ENCODE results near the gene PGAP2.
"Not testable (repeated sequence)": the region's sequence is repeated elsewhere in the genome, so short reads cannot be mapped to it uniquely, and the experiment has no call there.

PGAP2 gene

DNA sequence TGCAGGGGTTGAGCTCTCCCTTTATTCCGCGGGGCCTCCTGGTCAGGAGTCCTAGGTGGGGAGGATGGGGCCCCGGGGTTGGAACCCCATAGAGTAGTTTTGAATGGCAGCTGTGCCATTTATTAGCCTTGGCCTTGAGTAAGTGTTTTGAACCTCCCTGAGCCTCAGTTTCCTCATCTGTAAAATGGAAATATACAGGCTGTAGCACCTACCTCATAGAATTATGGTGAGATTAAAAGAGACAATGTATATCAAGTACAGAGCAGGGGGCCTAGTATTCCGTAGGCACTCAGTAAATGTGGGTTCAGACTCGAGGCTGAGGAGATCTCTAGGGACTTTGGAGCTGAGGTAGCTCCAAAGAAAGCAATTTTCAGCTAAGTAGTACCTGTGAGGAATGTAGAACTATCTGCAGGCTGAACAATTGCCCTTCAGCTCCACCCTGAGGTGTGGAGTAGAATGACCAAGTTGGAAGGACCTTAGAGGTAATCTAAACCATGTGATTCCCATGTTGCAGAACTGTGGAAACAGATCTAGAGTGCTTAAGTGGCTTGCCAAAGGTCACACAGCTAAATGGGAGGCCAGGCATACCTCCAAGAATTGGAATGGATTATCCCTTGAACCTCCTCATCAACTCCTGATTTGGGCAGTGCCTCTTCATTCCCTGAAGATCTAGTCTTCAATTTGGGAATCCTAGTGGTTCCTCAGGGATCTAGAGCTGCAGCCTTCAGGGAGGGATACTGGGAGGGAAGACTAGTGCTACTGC is 682 bp downstream of the PGAP2 start:
- H3K4me3 ChIP-seq (ENCODE audit: low read depth, low read length) = peak overlapping the region; percentile 92
- no peak for DNase-seq (ENCODE audit: low read depth)
- TF ChIP-seq, protein P1, sequence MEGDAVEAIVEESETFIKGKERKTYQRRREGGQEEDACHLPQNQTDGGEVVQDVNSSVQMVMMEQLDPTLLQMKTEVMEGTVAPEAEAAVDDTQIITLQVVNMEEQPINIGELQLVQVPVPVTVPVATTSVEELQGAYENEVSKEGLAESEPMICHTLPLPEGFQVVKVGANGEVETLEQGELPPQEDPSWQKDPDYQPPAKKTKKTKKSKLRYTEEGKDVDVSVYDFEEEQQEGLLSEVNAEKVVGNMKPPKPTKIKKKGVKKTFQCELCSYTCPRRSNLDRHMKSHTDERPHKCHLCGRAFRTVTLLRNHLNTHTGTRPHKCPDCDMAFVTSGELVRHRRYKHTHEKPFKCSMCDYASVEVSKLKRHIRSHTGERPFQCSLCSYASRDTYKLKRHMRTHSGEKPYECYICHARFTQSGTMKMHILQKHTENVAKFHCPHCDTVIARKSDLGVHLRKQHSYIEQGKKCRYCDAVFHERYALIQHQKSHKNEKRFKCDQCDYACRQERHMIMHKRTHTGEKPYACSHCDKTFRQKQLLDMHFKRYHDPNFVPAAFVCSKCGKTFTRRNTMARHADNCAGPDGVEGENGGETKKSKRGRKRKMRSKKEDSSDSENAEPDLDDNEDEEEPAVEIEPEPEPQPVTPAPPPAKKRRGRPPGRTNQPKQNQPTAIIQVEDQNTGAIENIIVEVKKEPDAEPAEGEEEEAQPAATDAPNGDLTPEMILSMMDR (IDR thresholded peaks at IDR 0.05; ENCODE audit: low read depth, low read length, missing control alignments) = peak; percentile 68

DNA sequence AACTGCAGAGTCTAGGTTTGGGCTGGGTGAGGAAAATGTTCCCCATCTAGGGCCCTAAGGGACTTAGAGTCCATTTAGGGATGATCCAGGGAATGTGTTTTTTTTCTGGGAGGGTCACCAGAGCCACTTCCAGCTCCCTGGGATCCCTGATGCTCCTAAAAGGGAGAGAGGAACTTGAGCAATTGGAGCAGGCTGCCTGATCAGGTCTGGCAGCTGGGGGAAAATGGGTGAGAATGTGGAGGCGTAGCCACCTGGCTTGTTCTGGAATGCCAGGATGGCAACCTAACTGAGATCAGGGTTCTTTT is 1.2 kb downstream of the PGAP2 start:
- DNase-seq (ENCODE audit: low read depth) = no peak
- no peak overlapping the region for H3K4me3 ChIP-seq (ENCODE audit: low read depth, low read length)
- TF ChIP-seq, protein P1 (IDR thresholded peaks at IDR 0.05; ENCODE audit: low read depth, low read length, missing control alignments) = no peak

DNA sequence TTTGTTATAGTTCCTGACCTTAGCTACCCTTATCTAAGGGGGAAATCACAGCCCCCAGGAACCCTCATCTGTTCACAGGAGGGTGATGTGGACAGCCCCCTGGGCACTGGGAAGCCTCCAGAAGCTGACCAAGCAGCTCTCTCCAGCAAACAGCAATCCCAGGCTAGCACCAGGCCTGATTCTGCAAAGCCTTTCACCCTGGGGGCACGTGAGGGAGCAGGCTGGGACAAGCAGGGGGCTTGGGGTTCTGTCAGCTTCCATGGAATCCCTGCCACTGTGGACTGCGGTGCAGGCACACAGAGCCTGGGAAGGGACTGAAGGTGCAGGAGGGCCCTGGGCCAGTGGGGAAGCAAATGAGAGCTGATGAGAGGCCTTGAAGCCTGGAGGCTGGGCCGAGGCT is 2.1 kb downstream of the PGAP2 start:
- DNase-seq (ENCODE audit: low read depth) = no peak
- TF ChIP-seq, protein P1 (IDR thresholded peaks at IDR 0.05; ENCODE audit: low read depth, low read length, missing control alignments) = no peak
- no peak overlapping the region for H3K4me3 ChIP-seq (ENCODE audit: low read depth, low read length)

DNA sequence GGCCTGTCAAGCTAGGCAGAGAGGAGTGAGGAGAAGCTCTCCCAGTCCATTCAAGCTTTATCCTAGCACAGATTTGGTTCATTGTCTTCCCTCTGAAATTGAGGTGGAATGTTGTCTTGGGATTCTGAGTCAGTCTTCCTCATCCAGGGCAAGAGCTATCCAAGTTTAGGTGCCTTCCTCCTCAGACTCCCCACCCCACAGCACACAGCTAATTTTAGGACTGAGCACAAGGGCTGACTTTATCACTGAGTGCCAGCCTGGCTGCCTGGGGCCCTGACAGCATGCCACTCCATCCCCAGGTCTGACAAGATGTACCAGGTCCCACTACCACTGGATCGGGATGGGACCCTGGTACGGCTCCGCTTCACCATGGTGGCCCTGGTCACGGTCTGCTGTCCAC is 2.6 kb downstream of the PGAP2 start:
- no peak overlapping the region for H3K4me3 ChIP-seq (ENCODE audit: low read depth, low read length)

DNA sequence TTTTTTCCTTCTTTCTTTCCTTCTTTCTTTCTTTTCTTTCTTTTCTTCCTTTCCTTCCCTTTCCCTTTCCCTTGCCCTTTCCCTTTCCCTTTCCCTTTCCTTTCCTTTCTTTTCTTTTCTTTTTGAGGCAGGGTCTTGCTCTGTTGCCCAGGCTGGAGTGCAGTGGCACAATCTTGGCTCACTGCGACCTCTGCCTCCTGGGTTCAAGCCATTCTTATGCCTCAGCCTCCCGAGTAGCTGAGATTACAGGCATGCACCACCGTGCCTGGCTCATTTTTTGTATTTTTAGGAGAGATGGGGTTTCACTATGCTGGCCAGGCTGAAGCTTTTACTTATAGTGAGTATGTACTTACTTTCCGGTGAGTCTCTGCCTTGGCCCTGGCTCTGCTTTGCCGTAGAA is 6.5 kb downstream of the PGAP2 start:
- DNase-seq (ENCODE audit: low read depth) = not testable (repeated sequence)

More for the DNA sequence above, 2.6 kb downstream of the PGAP2 start:
- no peak for DNase-seq (ENCODE audit: low read depth)
- TF ChIP-seq, protein P1 (IDR thresholded peaks at IDR 0.05; ENCODE audit: low read depth, low read length, missing control alignments) = no peak

DNA sequence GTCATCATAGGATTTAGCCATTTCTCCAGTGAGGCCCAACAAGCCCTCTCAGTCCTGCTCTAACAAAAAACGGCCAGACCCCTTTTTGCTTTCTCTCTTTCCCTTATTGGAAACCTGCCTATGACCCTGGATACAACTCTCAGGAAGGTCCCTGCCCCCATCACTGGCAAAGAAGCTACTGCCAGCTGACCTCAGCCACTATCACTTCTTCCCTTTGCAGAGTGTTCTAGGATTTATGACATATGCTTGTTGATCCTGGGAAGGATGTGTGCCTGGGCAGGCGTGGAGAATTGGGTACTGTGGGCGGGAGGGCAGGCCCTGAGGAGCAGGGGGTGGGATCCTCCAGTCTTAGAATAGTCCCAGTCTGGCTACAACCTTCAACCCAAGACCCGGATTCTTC is 7.5 kb downstream of the PGAP2 start:
- TF ChIP-seq, protein P1 (IDR thresholded peaks at IDR 0.05; ENCODE audit: low read depth, low read length, missing control alignments) = no peak
- no peak for DNase-seq (ENCODE audit: low read depth)
- H3K4me3 ChIP-seq (ENCODE audit: low read depth, low read length) = no peak overlapping the region

More for the DNA sequence above, 6.5 kb downstream of the PGAP2 start:
- H3K4me3 ChIP-seq (ENCODE audit: low read depth, low read length) = not testable (repeated sequence)

DNA sequence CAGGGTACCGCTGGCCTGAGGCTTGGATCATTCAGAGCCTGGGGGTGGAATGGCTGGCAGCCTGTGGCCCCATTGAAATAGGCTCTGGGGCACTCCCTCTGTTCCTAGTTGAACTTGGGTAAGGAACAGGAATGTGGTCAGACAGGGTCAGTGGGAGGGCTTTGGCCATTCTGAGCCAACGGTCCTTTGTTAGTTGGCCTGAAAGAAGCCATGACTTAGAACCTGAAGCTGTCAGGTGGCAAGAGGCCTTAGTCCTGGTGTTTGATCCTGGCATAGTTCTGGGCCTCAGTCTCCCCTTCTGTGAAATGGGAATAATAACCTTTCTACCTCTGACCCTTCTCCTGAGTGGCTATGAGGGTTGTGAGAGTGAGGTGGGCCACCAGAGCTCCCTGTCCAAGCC is 8.3 kb downstream of the PGAP2 start:
- no peak overlapping the region for H3K4me3 ChIP-seq (ENCODE audit: low read depth, low read length)
- TF ChIP-seq, protein P1 (IDR thresholded peaks at IDR 0.05; ENCODE audit: low read depth, low read length, missing control alignments) = no peak
- no peak for DNase-seq (ENCODE audit: low read depth)

All from GM12864 (cell line).